HG03520 (cell line): ENCODE results near the gene GOLGA8A.
"Not testable (repeated sequence)": the region's sequence is repeated elsewhere in the genome, so short reads cannot be mapped to it uniquely, and the experiment has no call there.

Source experiments
- ATAC-seq: cut with Tn5 transposase; IDR thresholded peaks from one replicate; pipeline ENCODE4 v1.9.1; 2021; ENCODE audit warnings: mild to moderate bottlenecking, moderate library complexity; ENCODE audit not compliant: unreplicated experiment

GOLGA8A gene, protein sequence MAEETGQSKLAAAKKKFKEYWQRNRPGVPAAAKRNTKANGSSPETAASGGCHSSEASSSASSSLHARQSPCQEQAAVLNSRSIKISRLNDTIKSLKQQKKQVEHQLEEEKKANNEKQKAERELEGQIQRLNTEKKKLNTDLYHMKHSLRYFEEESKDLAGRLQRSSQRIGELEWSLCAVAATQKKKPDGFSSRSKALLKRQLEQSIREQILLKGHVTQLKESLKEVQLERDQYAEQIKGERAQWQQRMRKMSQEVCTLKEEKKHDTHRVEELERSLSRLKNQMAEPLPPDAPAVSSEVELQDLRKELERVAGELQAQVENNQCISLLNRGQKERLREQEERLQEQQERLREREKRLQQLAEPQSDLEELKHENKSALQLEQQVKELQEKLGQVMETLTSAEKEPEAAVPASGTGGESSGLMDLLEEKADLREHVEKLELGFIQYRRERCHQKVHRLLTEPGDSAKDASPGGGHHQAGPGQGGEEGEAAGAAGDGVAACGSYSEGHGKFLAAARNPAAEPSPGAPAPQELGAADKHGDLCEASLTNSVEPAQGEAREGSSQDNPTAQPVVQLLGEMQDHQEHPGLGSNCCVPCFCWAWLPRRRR

DNA sequence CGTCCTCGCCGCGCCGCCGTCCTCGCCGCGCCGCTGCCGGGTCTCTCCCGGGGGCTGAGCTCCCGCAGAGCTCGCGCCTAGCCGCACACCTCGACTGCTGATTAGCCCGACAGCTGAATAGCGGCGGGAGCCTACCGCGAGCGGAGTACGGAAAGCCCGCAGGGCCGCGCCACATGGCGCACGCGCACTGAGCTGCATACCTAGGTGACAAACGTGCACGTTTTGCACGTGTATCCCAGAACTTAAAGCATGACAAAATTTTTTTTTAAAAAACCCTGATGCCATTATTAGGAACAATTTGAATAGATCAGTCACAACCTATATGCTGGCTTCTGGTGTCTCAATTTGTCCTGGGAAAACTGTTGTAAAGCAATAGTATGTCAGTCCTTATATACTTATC is at the start of gene GOLGA8A:
Gene GOLGA8A (minus strand): TSS at position 122 of the 400 bp plus-strand sequence. CDS start 48,117 bp downstream, outside the sequence.
- peak; percentile 41 for ATAC-seq

DNA sequence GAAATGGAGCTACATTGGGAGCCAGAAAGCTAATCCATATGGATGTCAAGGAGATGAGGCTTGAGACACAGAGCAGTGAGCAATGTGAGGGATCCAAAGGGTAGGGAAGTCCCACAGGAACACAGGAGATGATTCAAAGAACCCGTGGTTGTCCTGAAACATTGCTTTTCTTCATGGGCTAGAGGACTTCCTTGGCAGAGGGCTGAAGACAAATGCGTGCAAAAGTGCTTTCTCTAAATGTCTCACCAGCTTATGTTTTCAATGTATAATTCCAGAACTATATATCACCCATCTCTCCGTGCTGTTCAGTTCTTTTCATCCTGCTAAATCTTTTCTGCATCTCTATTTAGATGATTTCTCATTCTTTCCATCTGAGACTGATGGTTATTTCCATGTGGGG is 46.0 kb upstream of the GOLGA8A start:
- no peak for ATAC-seq

DNA sequence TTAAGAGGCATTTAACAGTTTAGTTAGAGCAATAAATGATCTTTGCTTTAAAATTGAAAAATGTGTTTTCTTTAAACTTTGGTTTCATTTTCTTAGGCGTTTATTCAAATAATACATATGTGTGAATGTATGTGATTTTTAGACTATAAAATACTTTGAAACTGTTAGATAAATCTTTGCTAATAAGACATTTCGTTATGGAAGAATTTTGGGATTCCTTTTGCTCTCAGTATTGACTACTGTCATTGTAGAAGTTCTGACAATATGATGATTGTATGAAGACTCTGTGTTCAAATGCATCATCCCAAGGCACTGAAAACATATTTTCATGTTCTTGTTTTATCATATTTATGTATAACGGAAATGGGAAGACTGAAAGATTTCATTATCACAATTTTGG is 43.8 kb upstream of the GOLGA8A start:
- ATAC-seq = no peak

DNA sequence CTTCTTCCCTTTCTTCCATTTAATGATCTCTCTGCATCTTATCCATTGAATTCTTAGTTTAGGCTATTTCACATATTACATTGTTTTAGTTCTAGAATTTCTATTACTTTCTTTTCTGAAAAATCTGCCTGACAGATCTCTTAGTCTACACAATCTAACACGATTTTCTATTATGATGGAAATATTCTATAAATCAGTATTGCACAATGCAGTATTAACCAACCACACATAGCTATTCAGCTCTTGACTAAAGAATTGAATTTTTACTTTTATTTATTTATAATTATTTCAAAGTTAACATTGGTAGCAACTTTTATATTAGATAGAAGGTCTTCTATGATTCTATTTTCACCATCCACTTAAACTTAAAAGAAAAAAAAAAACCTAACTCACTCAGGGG is 36.2 kb upstream of the GOLGA8A start:
- ATAC-seq = no peak

DNA sequence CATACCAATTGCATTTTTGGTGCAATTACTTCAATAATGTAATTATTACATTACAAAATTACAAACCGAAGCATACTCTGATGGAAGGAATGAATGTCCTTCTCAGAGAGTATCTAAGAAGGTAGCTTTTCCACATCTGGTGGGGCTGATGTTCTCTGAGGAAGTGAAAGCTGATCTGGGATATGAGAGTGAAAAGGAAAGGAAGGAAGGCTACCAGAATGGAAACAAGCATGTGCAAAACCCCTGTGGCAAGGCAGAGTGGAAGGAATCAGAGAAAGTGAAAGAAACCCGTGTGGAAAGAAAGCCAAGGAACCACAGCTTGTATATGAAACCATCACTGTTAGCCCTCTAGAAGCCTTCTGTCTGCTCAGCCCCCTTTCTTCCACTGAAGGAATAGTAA is 35.3 kb upstream of the GOLGA8A start:
- no peak for ATAC-seq

DNA sequence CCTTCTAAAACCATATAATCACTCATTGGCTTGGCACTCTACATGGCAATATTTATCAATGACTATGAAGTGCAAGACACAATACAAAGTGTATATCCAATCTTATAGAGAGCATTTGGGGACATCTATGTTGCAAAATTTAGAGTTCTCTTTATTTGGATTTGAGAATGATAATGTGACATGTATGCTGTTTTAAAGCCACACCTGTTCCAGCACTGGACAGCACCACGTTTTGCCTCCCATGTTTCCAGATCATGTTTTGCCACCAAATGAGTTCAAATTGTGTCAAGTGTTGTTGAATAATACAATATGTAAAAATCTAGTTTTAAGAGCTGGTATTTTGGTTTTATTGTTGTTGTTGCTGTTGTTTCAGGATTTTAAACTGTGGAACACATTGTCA is 33.3 kb upstream of the GOLGA8A start:
- ATAC-seq = no peak

DNA sequence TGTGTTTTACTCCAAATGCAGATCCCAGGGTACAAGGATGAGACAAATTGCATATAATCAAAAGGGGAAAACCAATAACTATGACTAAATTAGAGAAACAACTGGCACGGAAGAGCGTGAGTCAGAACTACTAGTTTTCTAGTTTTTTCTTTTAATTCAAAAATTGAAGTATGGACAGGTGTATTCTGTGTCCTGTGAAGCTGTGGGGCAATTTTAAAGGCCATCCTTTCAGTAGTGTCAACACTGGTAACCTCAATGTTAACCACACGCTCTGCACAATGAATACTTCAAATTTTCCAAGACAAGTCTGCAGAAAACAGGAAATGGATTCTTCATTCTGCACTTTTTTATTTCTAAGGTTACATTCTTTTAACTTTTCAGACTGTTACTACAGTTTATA is 32.5 kb upstream of the GOLGA8A start:
- no peak for ATAC-seq

DNA sequence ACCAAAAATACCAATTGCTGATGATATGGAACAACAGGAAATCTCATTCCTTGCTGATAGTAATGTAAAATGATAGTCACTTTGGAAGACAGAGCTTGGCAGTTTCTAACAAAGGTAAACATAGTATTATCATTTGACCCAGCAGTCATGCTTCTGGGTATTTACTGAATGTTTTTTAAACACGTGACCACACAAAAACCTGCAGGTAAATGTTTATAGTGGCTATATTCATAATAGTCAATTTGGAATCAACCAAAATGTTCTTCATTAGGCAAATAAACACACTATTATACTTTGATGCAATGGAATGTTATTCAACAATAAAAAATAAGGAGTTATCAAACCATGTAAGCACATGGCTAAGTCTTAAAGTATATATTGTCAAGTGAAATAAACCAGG is 24.1 kb upstream of the GOLGA8A start:
- ATAC-seq = no peak

DNA sequence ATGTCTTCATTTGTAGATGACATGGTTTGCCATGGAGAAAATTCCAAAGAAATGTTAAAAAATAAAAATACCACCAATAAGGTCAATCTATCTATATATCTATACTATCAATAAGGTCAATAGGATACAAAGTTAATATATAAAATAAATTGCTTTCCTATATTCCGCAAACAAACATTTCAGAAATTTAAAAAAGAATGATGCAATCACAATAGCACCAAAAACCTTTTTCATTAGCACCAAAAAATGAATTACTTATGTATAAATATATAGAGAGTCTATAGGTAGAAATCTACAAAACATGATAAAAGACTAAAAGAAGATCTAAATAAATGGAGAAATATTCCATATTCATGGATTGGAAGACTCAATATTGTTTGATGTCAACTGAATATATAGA is 22.8 kb upstream of the GOLGA8A start:
- ATAC-seq = no peak

DNA sequence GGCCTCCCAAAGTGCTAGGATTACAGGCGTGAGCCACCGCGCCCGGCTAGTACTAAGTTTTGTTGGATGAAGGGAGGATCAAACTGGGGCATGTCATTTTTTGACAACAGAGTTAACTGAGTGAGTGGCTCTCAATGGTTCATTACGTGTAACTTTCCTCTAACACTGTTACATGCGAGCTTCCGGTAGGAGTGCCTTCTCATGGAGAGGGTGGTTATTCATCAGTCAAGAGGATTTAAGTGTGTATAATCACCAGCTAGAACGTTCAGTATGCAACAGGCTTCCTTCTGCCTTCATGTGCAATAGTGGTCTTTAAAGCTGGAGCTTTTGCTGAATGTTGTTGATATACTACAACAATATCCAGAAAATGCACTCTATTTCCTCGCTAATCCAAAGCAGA is 19.1 kb upstream of the GOLGA8A start:
- no peak for ATAC-seq

DNA sequence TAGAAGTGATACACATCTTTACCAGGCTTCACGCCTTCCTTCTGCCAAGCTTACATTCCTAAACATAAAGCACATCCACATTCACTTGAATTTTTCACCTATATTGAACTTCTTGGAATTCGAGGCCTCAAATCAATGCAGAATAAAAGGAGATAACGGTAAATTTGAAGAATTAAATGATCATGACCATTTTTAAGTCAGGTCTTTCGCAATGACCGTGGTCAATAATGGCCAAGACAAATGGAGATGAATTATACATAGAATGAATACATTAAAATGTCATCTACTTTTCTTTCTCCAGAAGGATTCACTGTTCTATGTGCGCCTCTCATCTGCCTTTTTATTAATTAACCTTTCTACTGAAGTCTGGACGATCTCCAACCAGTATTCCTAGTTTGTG is 5.3 kb upstream of the GOLGA8A start:
- ATAC-seq = no peak

DNA sequence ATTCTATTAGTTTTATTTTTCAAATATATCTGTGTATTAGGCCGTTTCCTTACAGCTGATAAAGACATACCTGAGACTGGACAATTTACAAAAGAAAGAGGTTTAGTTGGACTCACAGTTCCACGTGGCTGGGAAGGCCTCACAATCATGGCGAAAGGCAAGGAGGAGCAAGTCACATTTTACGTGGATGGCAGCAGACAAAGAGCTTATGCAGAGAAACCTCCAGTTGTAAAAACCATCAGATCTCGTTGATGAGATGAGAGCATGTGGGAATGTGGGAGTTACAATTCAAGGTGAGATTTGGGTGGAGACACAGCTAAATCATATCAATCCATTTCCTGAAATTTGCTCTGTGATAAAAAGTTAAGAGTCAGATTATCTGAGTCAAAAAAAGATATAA is 2.3 kb upstream of the GOLGA8A start:
- ATAC-seq = no peak

DNA sequence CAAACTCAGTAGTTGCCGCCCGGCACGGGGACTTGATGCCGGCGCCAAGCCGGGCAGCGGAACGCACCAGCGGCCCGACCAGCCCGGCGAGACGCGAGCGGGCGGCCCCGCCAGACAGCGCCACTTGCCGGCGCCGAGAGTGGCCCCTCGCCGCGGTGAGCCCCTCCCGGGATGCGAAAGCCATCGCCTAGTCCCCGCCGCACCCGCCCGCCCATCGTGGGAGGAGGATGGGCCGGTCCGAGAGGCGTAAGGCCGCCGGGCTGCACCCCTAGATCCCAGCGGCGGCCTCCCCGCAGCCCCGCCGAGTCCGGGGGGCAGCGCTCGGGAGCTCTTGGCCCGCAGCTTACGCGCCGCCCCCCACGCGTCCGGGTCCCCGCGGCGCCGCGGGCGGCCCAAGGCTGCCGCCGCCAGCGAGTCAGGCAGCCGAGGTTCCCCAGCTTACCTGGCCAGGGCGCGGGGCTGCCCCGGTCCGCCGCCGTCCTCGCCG is 609 bp downstream of the GOLGA8A start:
- peak; percentile 41 for ATAC-seq

DNA sequence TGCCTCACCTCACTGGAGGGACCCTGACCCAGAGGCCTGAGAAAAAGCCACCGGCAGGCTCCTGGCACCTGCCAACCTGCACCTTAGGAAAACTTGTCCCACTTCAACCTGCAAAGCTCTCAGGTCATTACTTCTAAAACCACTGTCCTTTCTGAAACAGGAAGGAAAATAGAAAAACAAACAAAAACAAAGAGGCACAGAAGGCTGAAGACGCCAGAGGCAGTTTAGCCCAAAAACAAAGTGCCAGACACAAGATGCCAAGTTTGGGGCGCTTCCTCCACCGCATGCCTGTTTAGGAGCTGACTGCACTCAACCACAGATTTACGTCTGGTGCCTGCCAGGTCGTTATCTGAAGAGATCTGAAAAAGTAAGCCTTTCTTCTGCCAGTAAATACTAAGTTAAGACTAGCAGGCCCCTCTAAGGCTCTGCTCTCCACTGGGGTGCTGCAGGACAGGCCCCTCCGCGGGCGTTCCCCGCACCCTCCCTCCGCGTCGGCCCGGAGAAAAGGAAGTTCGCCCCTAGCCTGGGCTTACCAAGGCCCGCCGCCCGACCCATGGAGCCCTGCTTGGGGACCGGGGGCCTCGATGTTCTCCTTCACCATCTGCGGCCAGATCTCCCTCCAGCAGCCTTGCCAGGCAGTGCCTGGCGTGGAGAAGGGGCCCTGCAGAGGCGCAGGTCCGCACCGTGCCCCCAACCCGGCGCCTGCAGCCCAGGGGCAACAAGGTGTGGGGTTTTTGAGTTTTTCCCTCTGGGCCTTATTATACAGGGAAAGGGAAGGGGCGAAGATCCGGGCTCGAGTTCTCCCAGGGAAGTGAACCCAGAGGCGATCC is 1.3 kb downstream of the GOLGA8A start:
- no peak for ATAC-seq

DNA sequence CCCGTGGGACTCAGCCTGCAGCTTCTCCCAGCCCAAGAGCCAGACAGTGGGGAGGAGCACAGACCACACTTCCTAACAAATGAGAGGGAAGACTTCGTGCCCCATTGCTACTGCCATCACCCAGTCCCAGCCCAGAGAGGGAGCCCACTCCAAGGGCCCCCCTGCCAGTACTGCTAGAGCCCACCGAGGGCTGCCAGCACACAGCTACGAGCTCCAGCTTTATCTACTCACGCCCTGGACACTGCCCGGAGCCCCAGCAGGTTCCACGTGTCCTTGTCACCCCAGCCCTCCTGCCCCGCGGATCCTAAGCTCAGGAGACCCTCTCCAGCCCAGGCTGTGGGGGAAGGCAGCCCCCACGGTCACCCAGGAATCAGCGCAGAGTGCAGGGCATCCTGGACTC is 1.9 kb downstream of the GOLGA8A start:
- no peak for ATAC-seq

DNA sequence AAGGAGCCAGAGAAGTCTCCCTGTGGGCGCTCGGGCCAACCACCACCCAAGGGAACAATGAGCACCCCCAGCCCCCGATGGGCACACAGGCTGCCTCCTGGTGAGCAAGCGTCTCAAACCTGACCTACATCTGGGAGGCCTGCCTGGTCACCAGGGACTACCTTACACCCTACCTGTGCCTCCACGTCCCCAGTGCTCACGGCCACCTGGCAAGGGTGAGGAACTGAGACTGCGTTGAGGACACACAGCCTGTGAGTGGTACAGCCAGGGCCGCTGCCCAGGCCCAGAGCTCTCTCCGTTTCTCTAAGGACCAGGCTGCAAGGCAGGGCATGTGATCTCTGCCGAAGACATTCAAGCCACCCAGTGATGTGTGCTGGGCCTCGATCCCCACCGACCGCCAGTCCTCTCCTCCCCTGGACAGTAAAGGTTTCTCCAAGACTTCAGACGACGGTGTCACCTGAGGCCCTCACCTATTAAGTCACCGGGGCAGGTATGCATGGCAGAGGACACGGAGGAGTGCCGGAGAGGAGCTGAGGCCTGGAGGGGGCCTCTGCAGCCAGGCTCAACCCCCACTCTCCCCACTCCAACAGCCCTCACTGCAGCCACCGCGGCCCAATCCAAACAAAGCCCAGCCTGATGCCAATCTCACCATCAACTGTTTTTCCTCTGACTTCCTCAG is 2.8 kb downstream of the GOLGA8A start:
- no peak for ATAC-seq

DNA sequence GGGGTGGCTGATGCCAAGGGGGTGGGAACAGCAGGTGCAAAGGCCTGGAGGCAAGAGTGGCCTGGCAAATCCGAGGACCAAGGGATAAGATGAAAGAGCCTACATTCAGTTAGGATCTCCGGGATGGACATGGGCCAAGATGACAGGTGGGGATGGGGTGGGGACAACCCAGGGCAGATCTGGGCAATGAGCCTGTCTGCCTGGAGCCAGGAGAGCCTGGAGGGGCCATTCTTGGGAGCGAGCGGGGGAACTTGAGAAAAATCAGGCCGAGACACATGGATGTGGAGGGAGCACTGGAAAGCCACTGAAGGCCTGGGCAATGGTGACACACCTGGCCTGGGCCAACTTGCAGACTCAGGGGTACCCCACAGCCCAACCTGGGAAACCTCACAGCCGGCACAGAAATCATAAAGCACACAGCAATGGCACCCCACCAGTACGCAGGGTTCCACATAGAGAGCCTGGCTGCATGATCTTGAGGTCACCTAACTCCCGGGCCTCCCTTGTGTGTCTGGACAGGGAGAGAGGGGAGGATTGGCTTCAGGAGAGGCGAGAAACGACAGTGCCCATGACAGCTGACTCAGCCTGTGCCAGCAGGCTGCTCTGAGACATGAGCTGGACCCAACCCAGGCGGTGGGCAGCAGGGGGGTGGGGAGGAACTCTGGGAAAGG is 3.5 kb downstream of the GOLGA8A start:
- ATAC-seq = not testable (repeated sequence)

DNA sequence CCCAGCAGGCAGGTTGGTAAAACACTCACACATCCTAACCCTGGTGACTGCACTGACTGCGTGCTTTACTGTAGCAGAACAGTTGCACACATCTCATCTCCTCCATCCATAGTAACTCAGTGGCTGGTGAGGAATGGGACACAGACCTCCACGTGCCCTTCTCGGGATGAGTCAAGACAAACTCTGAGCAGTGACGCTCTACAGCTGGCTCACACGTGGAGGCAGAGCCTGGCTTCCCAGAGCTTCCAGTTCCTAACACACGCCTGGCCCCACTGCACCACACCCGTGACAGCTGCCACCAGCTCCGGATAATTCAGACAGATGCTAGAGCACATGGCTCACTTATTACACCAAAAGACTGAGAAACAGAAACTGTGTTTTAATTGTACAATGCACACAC is 7.0 kb downstream of the GOLGA8A start:
- not testable (repeated sequence) for ATAC-seq

DNA sequence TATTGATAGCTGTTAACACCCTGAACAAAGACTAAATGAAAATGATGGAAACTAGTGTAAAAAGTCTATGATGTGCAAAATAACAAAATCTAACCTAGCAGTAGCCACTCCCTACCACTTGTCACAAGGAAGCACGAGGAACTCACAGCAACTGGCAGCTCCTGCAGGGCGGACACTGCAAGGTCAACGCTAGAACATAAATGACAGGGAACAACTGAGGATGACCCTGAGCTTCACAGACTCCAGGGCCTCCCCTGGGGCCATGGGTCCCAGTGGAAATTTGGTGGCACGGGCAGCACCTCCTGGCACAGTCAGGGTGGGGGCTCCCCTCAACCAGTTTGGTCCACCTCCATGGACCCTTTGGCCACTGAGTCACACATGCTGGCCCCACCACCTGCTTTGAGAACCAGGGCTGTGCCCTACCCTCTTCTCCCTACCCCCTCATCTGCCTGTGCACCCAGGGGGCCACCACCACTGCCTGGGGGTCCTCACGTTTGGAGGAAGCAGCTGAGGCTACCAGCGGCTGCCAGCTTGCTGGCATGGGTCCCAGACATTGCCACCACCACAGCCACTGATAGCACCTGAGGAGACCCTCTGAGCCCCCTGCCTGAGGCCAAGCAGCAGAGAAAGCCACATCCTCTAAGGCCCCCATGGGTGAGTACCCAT is 14.1 kb downstream of the GOLGA8A start:
- not testable (repeated sequence) for ATAC-seq

DNA sequence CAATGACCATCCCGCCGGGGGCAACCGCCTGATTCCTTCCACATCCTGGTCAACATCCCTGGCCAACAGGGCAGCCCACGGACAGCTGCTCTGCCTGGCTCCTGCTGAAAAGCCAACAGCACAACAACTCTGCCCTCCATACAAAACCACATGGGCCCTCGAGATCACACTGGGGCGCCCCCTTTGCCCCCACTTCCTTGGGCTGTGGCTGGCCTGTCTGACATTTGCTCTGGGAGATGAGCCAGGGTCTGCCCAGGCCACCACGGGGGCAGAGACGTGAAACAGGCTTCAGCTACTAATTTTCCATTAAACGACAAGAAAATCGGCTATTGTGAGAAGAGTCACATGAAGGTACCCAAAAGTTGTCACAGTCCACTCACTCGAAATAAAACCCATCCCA is 16.7 kb downstream of the GOLGA8A start:
- ATAC-seq = not testable (repeated sequence)
